Hindlimb muscle (tissue), 1 donor: ENCODE results near the gene TLE4. TPM values are rescaled to one million over a fixed set of nuclear protein-coding genes. Genes with fewer than 3 reads are reported as not detected.
A peak's percentile ranks its signal among the peaks of the same experiment; 100 is the strongest.
"Not testable (repeated sequence)": the region's sequence is repeated elsewhere in the genome, so short reads cannot be mapped to it uniquely, and the experiment has no call there.

Experiments used
- DNase-seq: peaks from one replicate; pipeline ENCODE4 v3.0.0-alpha.2; 2013
- polyA plus RNA-seq: library from polyadenylated mRNA; unstranded; fragments of 120-200 nt; gene quantifications from one replicate; pipeline ENCODE4 v1.2.1, GENCODE V29; 2013; ENCODE audit not compliant: insufficient read length

The TLE4 gene
- polyA plus RNA-seq, 1 donor, result 19.2 TPM

GRCh38 chr9:79638806-79639205 lies 67.0 kb downstream of the TLE4 start:
- DNase-seq, result no peak

GRCh38 chr9:79639354-79639753 lies 67.6 kb downstream of the TLE4 start:
- no peak for DNase-seq

- not testable (repeated sequence) for DNase-seq
Observed at GRCh38 chr9:79640067-79640466, 68.3 kb downstream of the TLE4 start.

- no peak for DNase-seq
Observed at GRCh38 chr9:79641070-79641469, 69.3 kb downstream of the TLE4 start.

- no peak for DNase-seq
Observed at GRCh38 chr9:79642671-79643070, 70.9 kb downstream of the TLE4 start.

GRCh38 chr9:79644048-79644447 lies 72.3 kb downstream of the TLE4 start:
- no peak for DNase-seq

GRCh38 chr9:79644601-79645000 lies 72.8 kb downstream of the TLE4 start:
- DNase-seq, result no peak

- DNase-seq, result no peak
Observed at GRCh38 chr9:79645110-79645509, 73.3 kb downstream of the TLE4 start.

GRCh38 chr9:79646096-79646495 lies 74.3 kb downstream of the TLE4 start:
- no peak for DNase-seq

- no peak for DNase-seq
Observed at GRCh38 chr9:79651251-79651795, 79.6 kb downstream of the TLE4 start.

- no peak for DNase-seq
Observed at GRCh38 chr9:79652598-79652997, 80.8 kb downstream of the TLE4 start.

- not testable (repeated sequence) for DNase-seq
Observed at GRCh38 chr9:79654591-79655382, 83.0 kb downstream of the TLE4 start.

GRCh38 chr9:79655551-79655950 lies 83.8 kb downstream of the TLE4 start:
- DNase-seq, result no peak

- no peak for DNase-seq
Observed at GRCh38 chr9:79656169-79656568, 84.4 kb downstream of the TLE4 start.

- no peak for DNase-seq
Observed at GRCh38 chr9:79657891-79658290, 86.1 kb downstream of the TLE4 start.

GRCh38 chr9:79658926-79659325 lies 87.2 kb downstream of the TLE4 start:
- DNase-seq, result no peak

- DNase-seq, result no peak
Observed at GRCh38 chr9:79660615-79661014, 88.8 kb downstream of the TLE4 start.

- DNase-seq, result no peak
Observed at GRCh38 chr9:79661279-79661678, 89.5 kb downstream of the TLE4 start.

GRCh38 chr9:79661886-79662536 lies 90.2 kb downstream of the TLE4 start:
- DNase-seq, result no peak

- DNase-seq, result peak; percentile 42
Observed at GRCh38 chr9:79662537-79662956, 90.8 kb downstream of the TLE4 start.

- DNase-seq, result no peak
Observed at GRCh38 chr9:79663300-79663699, 91.5 kb downstream of the TLE4 start.

GRCh38 chr9:79663878-79664277 lies 92.1 kb downstream of the TLE4 start:
- DNase-seq, result no peak

GRCh38 chr9:79664375-79664831 lies 92.6 kb downstream of the TLE4 start:
- no peak for DNase-seq

- DNase-seq, result no peak
Observed at GRCh38 chr9:79665369-79665768, 93.6 kb downstream of the TLE4 start.
